Measurements from ENCODE around the gene CRTC3.

Gene CRTC3

DNA sequence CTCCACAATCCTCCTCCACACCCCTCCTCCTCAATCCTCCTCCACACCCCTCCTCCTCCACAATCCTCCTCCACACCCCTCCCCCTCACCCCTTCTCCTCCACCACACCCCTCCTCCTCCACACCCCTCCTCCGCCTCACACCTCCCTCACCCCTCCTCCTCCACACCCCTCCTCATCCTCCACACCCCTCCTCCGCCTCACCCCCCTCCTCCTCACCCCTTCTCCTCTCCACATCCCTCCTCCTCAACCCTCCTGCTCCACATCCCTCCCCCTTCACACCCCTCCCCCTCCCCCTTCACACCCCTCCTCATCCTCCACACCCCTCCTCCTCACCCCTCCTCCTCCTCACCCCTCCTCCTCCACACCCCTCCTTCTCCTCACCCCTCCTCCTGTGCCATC is 117.6 kb downstream of the CRTC3 start:
- Histone ChIP-seq H3K4me2 (ENCODE audit: low read length) (no peak overlapping the region), H3K14ac (ENCODE audit: low read length) (no peak overlapping the region), H3K4ac (ENCODE audit: low read depth, low read length) (no peak overlapping the region), H2BK12ac (ENCODE audit: low read length) (no peak overlapping the region), H3K9me3 (ENCODE audit: insufficient read depth, low read depth, low read length) (peaks cover 5% of the 10 kb centered on the region), H3K4me3 (ENCODE audit: low read depth, low read length) (no peak overlapping the region), H2BK120ac (ENCODE audit: insufficient read depth, low read length, poor library complexity) (no peak overlapping the region), H3K9ac (ENCODE audit: low read length) (no peak overlapping the region), H4K8ac (ENCODE audit: low read depth, low read length) (no peak overlapping the region), H3K18ac (ENCODE audit: low read length) (no peak overlapping the region), H2AK5ac (ENCODE audit: low read length) (no peak overlapping the region), H3K79me2 (ENCODE audit: control insufficient read depth, insufficient read depth, low read length, poor library complexity) (no peaks in the 10 kb centered on the region), H3K27me3 (ENCODE audit: insufficient read depth, low read length) (no peaks in the 10 kb centered on the region), H4K12ac (ENCODE audit: low read depth, low read length) (no peak overlapping the region), H3K79me1 (ENCODE audit: low read length) (peaks cover 15% of the 10 kb centered on the region), H2BK5ac (ENCODE audit: low read depth, low read length, poor library complexity) (no peak overlapping the region), H3K23ac (ENCODE audit: low read length) (no peak overlapping the region), H2AFZ (ENCODE audit: insufficient read depth, low read length, poor library complexity) (no peak overlapping the region), H3K36me3 (ENCODE audit: control insufficient read depth in 1 of 2, insufficient read depth in 2 of 2, low read length in 2 of 2) (peaks cover 17 to 21% of the 10 kb centered on the region in 2 experiments), H3K4me1 (ENCODE audit: control insufficient read depth in 1 of 2, insufficient read depth in 2 of 2, low read length in 2 of 2) (peaks cover 0 to 13% of the 10 kb centered on the region in 2 experiments), H4K91ac (ENCODE audit: low read depth, low read length) (no peak overlapping the region), H3K27ac (ENCODE audit: low read depth, low read length) (no peak overlapping the region)
- 97% methylated on average over 2 of the region's 2 CpGs for WGBS (ENCODE audit: extremely low coverage, insufficient coverage, insufficient read length)
- DNase-seq = no peak

GRCh38 chr15:90648137-90649070 is 118.7 kb downstream of the CRTC3 start:
- no peak overlapping the region for H2AK5ac ChIP-seq (ENCODE audit: low read length)
- peaks cover 11% of the 10 kb centered on the region for H3K79me1 ChIP-seq (ENCODE audit: low read length)
- H3K4me2 ChIP-seq (ENCODE audit: low read length) = peak overlapping the region; percentile 11
- peaks cover 7 to 12% of the 10 kb centered on the region in 2 experiments for H3K36me3 ChIP-seq (ENCODE audit: control insufficient read depth in 1 of 2, insufficient read depth in 2 of 2, low read length in 2 of 2)
- no peak overlapping the region for H3K18ac ChIP-seq (ENCODE audit: low read length)
- H2BK5ac ChIP-seq (ENCODE audit: low read depth, low read length, poor library complexity) = peak overlapping the region; percentile 66
- peaks cover 2% of the 10 kb centered on the region for H3K9me3 ChIP-seq (ENCODE audit: insufficient read depth, low read depth, low read length)
- peak overlapping the region; percentile 29 for H2BK12ac ChIP-seq (ENCODE audit: low read length)
- no peaks in the 10 kb centered on the region for H3K79me2 ChIP-seq (ENCODE audit: control insufficient read depth, insufficient read depth, low read length, poor library complexity)
- H2BK120ac ChIP-seq (ENCODE audit: insufficient read depth, low read length, poor library complexity) = peak overlapping the region; percentile 52
- peak overlapping the region; percentile 20 for H3K14ac ChIP-seq (ENCODE audit: low read length)
- H3K27me3 ChIP-seq (ENCODE audit: insufficient read depth, low read length) = no peaks in the 10 kb centered on the region
- peak; percentile 90 to 97 for DNase-seq
- no peak overlapping the region for H3K4ac ChIP-seq (ENCODE audit: low read depth, low read length)
- no peak overlapping the region for H4K8ac ChIP-seq (ENCODE audit: low read depth, low read length)
- H3K9ac ChIP-seq (ENCODE audit: low read length) = no peak overlapping the region
- no peak overlapping the region for H3K4me3 ChIP-seq (ENCODE audit: low read depth, low read length)
- H4K91ac ChIP-seq (ENCODE audit: low read depth, low read length) = peak overlapping the region; percentile 45
- no CpG with 5 or more reads among the region's 14 CpGs for WGBS (ENCODE audit: extremely low coverage, insufficient coverage, insufficient read length)
- H3K4me1 ChIP-seq (ENCODE audit: control insufficient read depth in 1 of 2, insufficient read depth in 2 of 2, low read length in 2 of 2) = peaks cover 0 to 9% of the 10 kb centered on the region in 2 experiments
- H3K27ac ChIP-seq (ENCODE audit: low read depth, low read length) = peak overlapping the region; percentile 64
- H4K12ac ChIP-seq (ENCODE audit: low read depth, low read length) = no peak overlapping the region
- H2AFZ ChIP-seq (ENCODE audit: insufficient read depth, low read length, poor library complexity) = no peak overlapping the region
- H3K23ac ChIP-seq (ENCODE audit: low read length) = no peak overlapping the region

GRCh38 chr15:90650117-90650955 is 120.6 kb downstream of the CRTC3 start:
- Histone ChIP-seq H4K8ac (ENCODE audit: low read depth, low read length) (no peak overlapping the region), H3K27me3 (ENCODE audit: insufficient read depth, low read length) (no peaks in the 10 kb centered on the region), H3K79me1 (ENCODE audit: low read length) (peaks cover 8% of the 10 kb centered on the region), H2AK5ac (ENCODE audit: low read length) (no peak overlapping the region), H2BK12ac (ENCODE audit: low read length) (peak overlapping the region; percentile 56), H2BK5ac (ENCODE audit: low read depth, low read length, poor library complexity) (no peak overlapping the region), H3K36me3 (ENCODE audit: control insufficient read depth in 1 of 2, insufficient read depth in 2 of 2, low read length in 2 of 2) (no peaks in the 10 kb centered on the region), H3K9ac (ENCODE audit: low read length) (no peak overlapping the region), H3K14ac (ENCODE audit: low read length) (no peak overlapping the region), H3K9me3 (ENCODE audit: insufficient read depth, low read depth, low read length) (peaks cover 2% of the 10 kb centered on the region), H4K91ac (ENCODE audit: low read depth, low read length) (peak overlapping the region; percentile 39), H3K4me3 (ENCODE audit: low read depth, low read length) (no peak overlapping the region), H3K4ac (ENCODE audit: low read depth, low read length) (no peak overlapping the region), H2AFZ (ENCODE audit: insufficient read depth, low read length, poor library complexity) (no peak overlapping the region), H3K79me2 (ENCODE audit: control insufficient read depth, insufficient read depth, low read length, poor library complexity) (no peaks in the 10 kb centered on the region), H3K4me2 (ENCODE audit: low read length) (no peak overlapping the region), H3K18ac (ENCODE audit: low read length) (no peak overlapping the region), H3K4me1 (ENCODE audit: control insufficient read depth in 1 of 2, insufficient read depth in 2 of 2, low read length in 2 of 2) (peaks cover 4 to 12% of the 10 kb centered on the region in 2 experiments), H2BK120ac (ENCODE audit: insufficient read depth, low read length, poor library complexity) (no peak overlapping the region), H3K23ac (ENCODE audit: low read length) (no peak overlapping the region), H3K27ac (ENCODE audit: low read depth, low read length) (no peak overlapping the region), H4K12ac (ENCODE audit: low read depth, low read length) (no peak overlapping the region)
- peak in 1 of 2 donors; percentile 53 for DNase-seq
- no CpG with 5 or more reads among the region's 8 CpGs for WGBS (ENCODE audit: extremely low coverage, insufficient coverage, insufficient read length)

DNA sequence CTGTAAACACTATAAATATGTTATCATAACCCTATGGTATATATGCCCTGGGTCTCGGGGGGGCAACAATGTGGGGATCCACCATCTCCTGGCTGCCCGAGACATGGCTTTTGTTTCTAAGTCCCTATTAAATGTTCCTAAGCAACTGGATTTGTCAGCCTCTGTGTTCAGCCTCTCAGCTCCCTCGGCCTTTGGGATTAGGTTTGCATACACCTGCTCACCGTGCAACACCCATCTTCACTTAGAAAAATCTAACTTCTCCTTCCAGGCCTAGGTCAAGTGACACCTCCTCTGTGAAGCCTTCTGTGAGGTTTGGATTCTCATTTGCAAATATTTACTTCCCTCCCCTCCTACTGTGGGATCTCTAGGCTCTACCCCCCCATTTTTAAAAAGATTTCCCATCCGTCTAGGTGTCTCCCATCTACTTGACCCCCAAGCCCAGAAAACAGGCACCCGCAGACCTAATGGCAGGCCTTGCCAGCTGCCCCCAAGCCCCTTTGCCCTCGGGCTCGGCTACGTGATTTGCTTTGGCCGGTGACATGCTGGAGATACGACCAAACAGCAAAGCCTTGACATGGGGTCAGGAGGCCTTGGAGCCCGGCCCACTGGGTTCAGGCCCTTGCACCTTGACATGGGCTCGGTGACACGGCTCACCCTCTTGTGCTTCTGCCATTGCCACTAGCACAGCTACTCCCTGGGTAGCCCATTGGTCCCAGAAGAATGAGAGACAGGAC is 121.4 kb downstream of the CRTC3 start:
- no peak overlapping the region for H2AK5ac ChIP-seq (ENCODE audit: low read length)
- H3K18ac ChIP-seq (ENCODE audit: low read length) = no peak overlapping the region
- no peaks in the 10 kb centered on the region for H3K36me3 ChIP-seq (ENCODE audit: control insufficient read depth in 1 of 2, insufficient read depth in 2 of 2, low read length in 2 of 2)
- no peak overlapping the region for H3K4me3 ChIP-seq (ENCODE audit: low read depth, low read length)
- no peak overlapping the region for H3K27ac ChIP-seq (ENCODE audit: low read depth, low read length)
- WGBS (ENCODE audit: extremely low coverage, insufficient coverage, insufficient read length) = no CpG with 5 or more reads among the region's 14 CpGs
- H2BK5ac ChIP-seq (ENCODE audit: low read depth, low read length, poor library complexity) = no peak overlapping the region
- no peak overlapping the region for H4K12ac ChIP-seq (ENCODE audit: low read depth, low read length)
- no peak overlapping the region for H3K9ac ChIP-seq (ENCODE audit: low read length)
- H3K9me3 ChIP-seq (ENCODE audit: insufficient read depth, low read depth, low read length) = peaks cover 2% of the 10 kb centered on the region
- H3K27me3 ChIP-seq (ENCODE audit: insufficient read depth, low read length) = no peaks in the 10 kb centered on the region
- H2BK12ac ChIP-seq (ENCODE audit: low read length) = no peak overlapping the region
- no peak overlapping the region for H3K23ac ChIP-seq (ENCODE audit: low read length)
- no peak for DNase-seq
- no peak overlapping the region for H4K8ac ChIP-seq (ENCODE audit: low read depth, low read length)
- H3K4me1 ChIP-seq (ENCODE audit: control insufficient read depth in 1 of 2, insufficient read depth in 2 of 2, low read length in 2 of 2) = peaks cover 4 to 12% of the 10 kb centered on the region in 2 experiments
- peak overlapping the region; percentile 5 for H3K14ac ChIP-seq (ENCODE audit: low read length)
- H2BK120ac ChIP-seq (ENCODE audit: insufficient read depth, low read length, poor library complexity) = no peak overlapping the region
- no peak overlapping the region for H4K91ac ChIP-seq (ENCODE audit: low read depth, low read length)
- H2AFZ ChIP-seq (ENCODE audit: insufficient read depth, low read length, poor library complexity) = no peak overlapping the region
- peaks cover 8% of the 10 kb centered on the region for H3K79me1 ChIP-seq (ENCODE audit: low read length)
- H3K4me2 ChIP-seq (ENCODE audit: low read length) = no peak overlapping the region
- no peaks in the 10 kb centered on the region for H3K79me2 ChIP-seq (ENCODE audit: control insufficient read depth, insufficient read depth, low read length, poor library complexity)
- no peak overlapping the region for H3K4ac ChIP-seq (ENCODE audit: low read depth, low read length)
